SK-N-SH treated with all-trans-retinoic acid at 6 μM for 48 hours (cell line): ENCODE results near the gene DNM2.

ENCODE experiments used
- ATAC-seq: fragments of 200-7000 bp; cut with Tn5 transposase; 3 replicates; pipeline ENCODE4 v1.9.1; 2020; ENCODE audit warnings: mild to moderate bottlenecking, moderate library complexity
- ARNTL ChIP-seq: fragments of 450-650 bp; formaldehyde crosslinking; IDR thresholded peaks from 2 replicates; pipeline ENCODE4 v1.5.0; 2020; ENCODE audit warnings: low read depth, mild to moderate bottlenecking, moderate library complexity, borderline replicate concordance
- BACH2 ChIP-seq: fragments of 250-450 bp; sonication (Bioruptor Pico); IDR thresholded peaks from 2 replicates; pipeline ENCODE4 v1.9.0; 2021; ENCODE audit warnings: mild to moderate bottlenecking, borderline replicate concordance
- CREB5 ChIP-seq: fragments of 250-450 bp; sonication (Bioruptor Pico); IDR thresholded peaks from 2 replicates; pipeline ENCODE4 v1.5.1; 2020; ENCODE audit warnings: low read depth, mild to moderate bottlenecking, moderate library complexity
- CSDC2 ChIP-seq: fragments of 250-450 bp; sonication (Bioruptor Pico); IDR thresholded peaks from 2 replicates; pipeline ENCODE4 v1.5.0; 2020; ENCODE audit warnings: mild to moderate bottlenecking, moderate library complexity
- CSRNP3 ChIP-seq: fragments of 250-450 bp; sonication (Bioruptor Pico); IDR thresholded peaks from 2 replicates; pipeline ENCODE4 v1.5.1; 2021; ENCODE audit warnings: mild to moderate bottlenecking, moderate library complexity
- ESRRG ChIP-seq: fragments of 250-450 bp; sonication (Bioruptor Pico); IDR thresholded peaks from 2 replicates; pipeline ENCODE4 v1.6.1; 2021; ENCODE audit warnings: mild to moderate bottlenecking
- GLIS3 ChIP-seq: fragments of 250-450 bp; sonication (Bioruptor Pico); IDR thresholded peaks from 2 replicates; pipeline ENCODE4 v1.5.0; 2020; ENCODE audit warnings: mild to moderate bottlenecking, moderate library complexity
- ISL1 ChIP-seq: fragments of 250-450 bp; sonication (Bioruptor Pico); IDR thresholded peaks from 2 replicates; pipeline ENCODE4 v2.1.2; 2022; ENCODE audit warnings: mild to moderate bottlenecking, moderate library complexity
- OSR1 ChIP-seq: fragments of 250-450 bp; sonication (Bioruptor Pico); IDR thresholded peaks from 2 replicates; pipeline ENCODE4 v1.8.0; 2022; ENCODE audit warnings: moderate library complexity, mild to moderate bottlenecking, inconsistent platforms
- PPARA ChIP-seq: fragments of 250-450 bp; sonication (Bioruptor Pico); IDR thresholded peaks from 2 replicates; pipeline ENCODE4 v1.5.0; 2020; ENCODE audit warnings: mild to moderate bottlenecking, borderline replicate concordance
- SNAI2 ChIP-seq: fragments of 250-450 bp; sonication (Bioruptor Pico); IDR thresholded peaks from 2 replicates; pipeline ENCODE4 v1.5.0; 2020; ENCODE audit warnings: mild to moderate bottlenecking, moderate library complexity
- TCF4 ChIP-seq: fragments of 250-450 bp; sonication (Bioruptor Pico); IDR thresholded peaks from 2 replicates; pipeline ENCODE4 v1.8.0; 2021; ENCODE audit warnings: mild to moderate bottlenecking, moderate library complexity, borderline replicate concordance
- TOX ChIP-seq: fragments of 250-450 bp; sonication (Bioruptor Pico); IDR thresholded peaks from 2 replicates; pipeline ENCODE4 v1.8.0; 2021; ENCODE audit warnings: mild to moderate bottlenecking, moderate library complexity, borderline replicate concordance
- TSHZ2 ChIP-seq: fragments of 250-450 bp; sonication (Bioruptor Pico); IDR thresholded peaks from 2 replicates; pipeline ENCODE4 v1.5.0; 2020; ENCODE audit warnings: mild to moderate bottlenecking, moderate library complexity
- ZC3H10 ChIP-seq: fragments of 250-450 bp; sonication (Bioruptor Pico); IDR thresholded peaks from 2 replicates; pipeline ENCODE4 v1.5.1; 2021; ENCODE audit warnings: mild to moderate bottlenecking, moderate library complexity
- ZFP30 ChIP-seq: fragments of 450-650 bp; formaldehyde crosslinking; IDR thresholded peaks from 2 replicates; pipeline ENCODE4 v1.5.0; 2022; ENCODE audit warnings: mild to moderate bottlenecking, moderate library complexity
- ZNF565 ChIP-seq: fragments of 450-650 bp; formaldehyde crosslinking; conservative IDR thresholded peaks from 2 replicates; pipeline ENCODE4 v1.5.0; 2020; ENCODE audit warnings: low read depth, mild to moderate bottlenecking, moderate library complexity
- ZNF70 ChIP-seq: fragments of 450-650 bp; formaldehyde crosslinking; IDR thresholded peaks from 2 replicates; pipeline ENCODE4 v1.5.0; 2020; ENCODE audit warnings: mild to moderate bottlenecking, moderate library complexity
- ZNF8 ChIP-seq: fragments of 450-650 bp; formaldehyde crosslinking; IDR thresholded peaks from 2 replicates; pipeline ENCODE4 v1.5.0; 2020; ENCODE audit warnings: mild to moderate bottlenecking, moderate library complexity
- TF ChIP-seq, protein P1 (sequence below): fragments of 250-450 bp; sonication (Bioruptor Pico); IDR thresholded peaks from 2 replicates; pipeline ENCODE4 v1.8.0; 2021; ENCODE audit warnings: low read depth, mild to moderate bottlenecking, moderate library complexity, borderline replicate concordance

DNM2 gene

GRCh38 chr19:10685210-10685609 is 32.7 kb upstream of the DNM2 start:
- ATAC-seq: no peak
- TF ChIP-seq TCF4 (CRISPR knock-in tag) (no peak), CREB5 (CRISPR knock-in tag) (no peak), TOX (CRISPR knock-in tag) (no peak), BACH2 (CRISPR knock-in tag) (no peak), GLIS3 (CRISPR knock-in tag) (no peak), ZFP30 (CRISPR knock-in tag) (no peak), PPARA (CRISPR knock-in tag) (no peak), ARNTL (CRISPR knock-in tag) (no peak), ZC3H10 (no peak), CSDC2 (CRISPR knock-in tag) (no peak), CSRNP3 (CRISPR knock-in tag) (no peak), ZNF565 (CRISPR knock-in tag) (no peak)

DNA sequence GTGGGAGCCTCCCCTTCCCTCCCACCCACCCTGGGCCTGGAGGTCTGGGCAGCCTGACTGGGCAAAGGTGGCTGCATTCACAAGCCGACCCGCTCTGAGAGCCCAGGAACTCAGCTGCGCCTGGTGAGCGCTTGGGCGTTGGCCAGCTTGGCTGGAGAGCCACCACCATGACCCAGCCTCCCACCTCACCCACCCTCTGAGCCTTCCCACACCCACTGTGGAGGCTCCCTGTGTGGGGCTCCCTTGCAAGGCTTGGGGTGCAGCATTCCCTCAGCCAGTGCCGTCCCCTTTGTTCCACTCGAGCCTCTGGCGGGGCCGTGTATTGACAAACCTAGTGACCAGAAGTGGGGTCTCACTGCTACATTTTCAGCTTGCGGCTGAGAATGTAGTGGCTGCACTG is 31.7 kb upstream of the DNM2 start:
- no peak for ATAC-seq
- TF ChIP-seq BACH2 (CRISPR knock-in tag) (no peak), ZNF8 (CRISPR knock-in tag) (no peak), OSR1 (no peak), ZC3H10 (no peak), ZFP30 (CRISPR knock-in tag) (no peak)
- TF ChIP-seq, all 23 proteins: peak for 0

GRCh38 chr19:10686661-10687517 is 31.0 kb upstream of the DNM2 start:
- TF ChIP-seq ESRRG (no peak), ARNTL (CRISPR knock-in tag) (no peak), BACH2 (CRISPR knock-in tag) (no peak), CSDC2 (CRISPR knock-in tag) (no peak), ZNF565 (CRISPR knock-in tag) (no peak), PPARA (CRISPR knock-in tag) (no peak), TSHZ2 (CRISPR knock-in tag) (no peak)
- TF ChIP-seq, all 23 proteins: peak for 0
- no peak for ATAC-seq

GRCh38 chr19:10687518-10688288 is 30.2 kb upstream of the DNM2 start:
- TF ChIP-seq, protein P1, sequence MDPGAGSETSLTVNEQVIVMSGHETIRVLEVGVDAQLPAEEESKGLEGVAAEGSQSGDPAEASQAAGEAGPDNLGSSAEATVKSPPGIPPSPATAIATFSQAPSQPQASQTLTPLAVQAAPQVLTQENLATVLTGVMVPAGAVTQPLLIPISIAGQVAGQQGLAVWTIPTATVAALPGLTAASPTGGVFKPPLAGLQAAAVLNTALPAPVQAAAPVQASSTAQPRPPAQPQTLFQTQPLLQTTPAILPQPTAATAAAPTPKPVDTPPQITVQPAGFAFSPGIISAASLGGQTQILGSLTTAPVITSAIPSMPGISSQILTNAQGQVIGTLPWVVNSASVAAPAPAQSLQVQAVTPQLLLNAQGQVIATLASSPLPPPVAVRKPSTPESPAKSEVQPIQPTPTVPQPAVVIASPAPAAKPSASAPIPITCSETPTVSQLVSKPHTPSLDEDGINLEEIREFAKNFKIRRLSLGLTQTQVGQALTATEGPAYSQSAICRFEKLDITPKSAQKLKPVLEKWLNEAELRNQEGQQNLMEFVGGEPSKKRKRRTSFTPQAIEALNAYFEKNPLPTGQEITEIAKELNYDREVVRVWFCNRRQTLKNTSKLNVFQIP (CRISPR knock-in tag): no peak
- no peak for TF ChIP-seq OSR1
- TF ChIP-seq SNAI2 (CRISPR knock-in tag): no peak
- TF ChIP-seq CREB5 (CRISPR knock-in tag): no peak
- TF ChIP-seq ESRRG: no peak
- TF ChIP-seq ISL1 (CRISPR knock-in tag): no peak
- TF ChIP-seq TOX (CRISPR knock-in tag): no peak
- no peak for TF ChIP-seq TSHZ2 (CRISPR knock-in tag)
- TF ChIP-seq ZNF8 (CRISPR knock-in tag): no peak
- no peak for TF ChIP-seq ZC3H10
- TF ChIP-seq ZNF70 (CRISPR knock-in tag): no peak
- no peak for ATAC-seq
